ENCODE measurements around the gene ZER1. TPM values are rescaled to one million over a fixed set of nuclear protein-coding genes. Genes with fewer than 3 reads are reported as not detected.

ZER1 gene
- total RNA-seq, 1 experiment from 2014 or later, result 28.6 TPM

DNA sequence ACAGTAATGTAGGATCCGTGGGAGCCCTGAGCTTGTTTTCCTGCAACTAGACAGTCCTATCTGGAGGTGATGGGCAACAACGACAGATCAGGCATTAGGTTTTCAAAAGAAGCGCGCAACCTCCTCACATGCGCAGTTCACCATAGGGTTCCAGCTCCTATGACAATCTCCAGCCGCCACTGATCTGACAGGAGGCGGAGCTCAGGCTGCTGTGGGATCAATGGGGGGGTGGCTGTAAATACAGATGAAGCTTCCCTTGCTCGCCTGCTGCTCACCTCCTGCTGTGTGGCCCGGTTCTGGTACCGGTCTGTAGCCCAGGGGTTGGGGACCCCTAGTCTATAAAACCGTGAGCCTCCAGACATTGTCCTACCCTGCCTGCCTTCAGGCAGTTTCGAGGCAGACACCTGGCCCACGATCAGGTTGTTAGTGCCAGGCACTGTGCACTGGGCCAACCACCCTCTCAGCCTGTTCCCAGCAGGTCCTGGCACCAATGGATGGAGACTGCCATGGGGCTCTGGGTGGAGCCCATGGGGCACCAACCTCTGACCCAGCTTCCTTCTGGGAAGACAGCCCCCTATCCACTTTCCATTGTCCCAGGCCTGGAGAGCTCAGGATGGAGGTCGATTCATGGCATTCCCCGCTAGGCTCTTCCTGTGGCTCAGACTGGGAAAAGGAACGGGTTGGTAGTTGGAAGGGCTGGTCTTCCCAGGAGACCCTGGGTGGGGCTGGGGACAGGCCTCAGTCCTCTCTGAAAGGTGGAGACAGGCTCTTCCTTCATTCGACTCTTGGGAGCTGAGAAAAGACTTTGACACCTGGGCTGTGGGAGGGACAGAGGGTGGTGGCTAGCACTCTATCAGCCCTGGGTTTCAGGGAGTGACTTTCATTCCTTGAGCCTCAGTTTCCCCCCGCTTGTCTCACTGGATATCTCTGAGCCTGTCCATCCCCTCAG lies 48.3 kb upstream of the ZER1 start:
- CTCF ChIA-PET, result interaction anchor here (0.7 to 2.2 kb wide), 2 partner anchors 10 to 117 kb away, joined by 3 to 42 read pairs; partner anchors contain the start of gene SPOUT1

DNA sequence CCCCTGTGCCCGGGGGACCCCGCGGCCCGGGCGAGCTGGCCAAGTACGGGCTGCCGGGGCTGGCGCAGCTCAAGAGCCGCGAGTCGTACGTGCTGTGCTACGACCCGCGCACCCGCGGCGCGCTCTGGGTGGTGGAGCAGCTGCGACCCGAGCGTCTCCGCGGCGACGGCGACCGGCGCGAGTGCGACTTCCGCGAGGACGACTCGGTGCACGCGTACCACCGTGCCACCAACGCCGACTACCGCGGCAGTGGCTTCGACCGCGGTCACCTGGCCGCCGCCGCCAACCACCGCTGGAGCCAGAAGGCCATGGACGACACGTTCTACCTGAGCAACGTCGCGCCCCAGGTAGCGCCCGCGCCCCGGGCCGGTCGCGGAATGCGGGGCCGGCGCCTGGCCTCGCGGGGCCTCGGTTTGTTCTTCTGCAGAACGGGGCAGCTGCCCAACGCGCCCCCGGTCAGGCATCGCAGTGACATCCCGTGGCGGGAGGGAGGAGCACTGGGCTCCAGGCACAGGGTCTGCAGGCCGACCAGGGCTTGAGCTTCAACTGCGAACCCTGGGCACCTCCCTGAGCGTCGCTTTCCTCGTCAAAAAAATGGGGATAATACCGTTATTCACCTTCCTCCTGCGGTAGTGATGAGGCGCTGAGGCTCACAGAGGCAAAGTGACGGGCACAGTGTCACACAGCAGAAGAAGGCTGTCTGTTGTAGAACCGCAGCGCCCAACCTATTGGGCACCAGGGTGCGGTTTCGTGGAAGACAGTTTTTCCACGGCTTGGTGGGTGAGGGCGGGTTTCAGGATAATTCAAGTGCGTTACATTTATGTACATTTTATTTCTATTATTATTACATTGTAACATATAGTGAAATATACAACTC lies 47.4 kb upstream of the ZER1 start:
- intact Hi-C loops (cut with micrococcal nuclease; ENCODE audit: unreplicated experiment), result loop anchor here (2.0 to 5.0 kb wide), 4 partner anchors 48 to 94 kb away; partner anchors contain the start of genes KYAT1, LRRC8A, ZDHHC12 and ZER1
- Mint-ChIP-seq H3K4me3 (ENCODE audit: unreplicated experiment) (peak overlapping the region; percentile 77), H3K27me3 (ENCODE audit: insufficient read depth, unreplicated experiment) (no peaks in the 10 kb centered on the region), H3K9me3 (ENCODE audit: unreplicated experiment) (no peaks in the 10 kb centered on the region), H3K4me1 (ENCODE audit: low read depth, unreplicated experiment) (peaks cover 15% of the 10 kb centered on the region), H3K27ac (ENCODE audit: unreplicated experiment) (no peak overlapping the region), H3K36me3 (ENCODE audit: insufficient read depth, unreplicated experiment) (peaks cover 67% of the 10 kb centered on the region)
- Histone ChIP-seq H3K36me3 (ENCODE audit: control insufficient read depth, insufficient read depth, low read length) (peaks cover 1% of the 10 kb centered on the region; the same call in 1 of the 2 replicates), H3K27me3 (replicated peaks; ENCODE audit: control insufficient read depth, insufficient read depth, low read length) (no peaks in the 10 kb centered on the region), H3K4me1 (no peaks in the 10 kb centered on the region; the same call in none of the 2 replicates), H3K9me3 (no peaks in the 10 kb centered on the region), H3K4me3 (ENCODE audit: low read depth, low read length) (peak overlapping the region; percentile 95)
- ChIA-PET CTCF (interaction anchor here (0.5 to 2.2 kb wide), 24 partner anchors 10 to 807 kb away, joined by 3 to 42 read pairs (median 4); partner anchors contain the start of genes DOLPP1, KYAT1, LRRC8A and NTMT1), POLR2A (interaction anchor here (0.6 to 2.8 kb wide), 6 partner anchors 11 to 140 kb away, joined by 5 to 43 read pairs (median 8); partner anchors contain the start of genes SPOUT1 and ZDHHC12)
- BruUV-seq (replicated peaks), result TSS peak; percentile 47
- TF ChIP-seq, protein P1, sequence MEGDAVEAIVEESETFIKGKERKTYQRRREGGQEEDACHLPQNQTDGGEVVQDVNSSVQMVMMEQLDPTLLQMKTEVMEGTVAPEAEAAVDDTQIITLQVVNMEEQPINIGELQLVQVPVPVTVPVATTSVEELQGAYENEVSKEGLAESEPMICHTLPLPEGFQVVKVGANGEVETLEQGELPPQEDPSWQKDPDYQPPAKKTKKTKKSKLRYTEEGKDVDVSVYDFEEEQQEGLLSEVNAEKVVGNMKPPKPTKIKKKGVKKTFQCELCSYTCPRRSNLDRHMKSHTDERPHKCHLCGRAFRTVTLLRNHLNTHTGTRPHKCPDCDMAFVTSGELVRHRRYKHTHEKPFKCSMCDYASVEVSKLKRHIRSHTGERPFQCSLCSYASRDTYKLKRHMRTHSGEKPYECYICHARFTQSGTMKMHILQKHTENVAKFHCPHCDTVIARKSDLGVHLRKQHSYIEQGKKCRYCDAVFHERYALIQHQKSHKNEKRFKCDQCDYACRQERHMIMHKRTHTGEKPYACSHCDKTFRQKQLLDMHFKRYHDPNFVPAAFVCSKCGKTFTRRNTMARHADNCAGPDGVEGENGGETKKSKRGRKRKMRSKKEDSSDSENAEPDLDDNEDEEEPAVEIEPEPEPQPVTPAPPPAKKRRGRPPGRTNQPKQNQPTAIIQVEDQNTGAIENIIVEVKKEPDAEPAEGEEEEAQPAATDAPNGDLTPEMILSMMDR (IDR thresholded peaks at IDR 0.05; ENCODE audit: insufficient read depth in 1 of 2, low read depth in 1 of 2, low read length in 1 of 2, severe bottlenecking in 1 of 2, unreplicated experiment in 1 of 2), result no peak
- DNase-seq, result peak in 1 of 2 experiments; percentile 61

More for the DNA sequence above, 48.3 kb upstream of the ZER1 start:
- H3K9me3 Mint-ChIP-seq (ENCODE audit: unreplicated experiment), result no peaks in the 10 kb centered on the region
- POLR2A ChIA-PET, result interaction anchor here (0.6 to 2.8 kb wide), 2 partner anchors 10 to 128 kb away, joined by 3 to 43 read pairs; partner anchors contain the start of gene SPOUT1
- H3K36me3 Mint-ChIP-seq (ENCODE audit: insufficient read depth, unreplicated experiment), result peaks cover 72% of the 10 kb centered on the region
- peak overlapping the region; percentile 77 for H3K4me3 Mint-ChIP-seq (ENCODE audit: unreplicated experiment)
- no peak overlapping the region for H3K27ac Mint-ChIP-seq (ENCODE audit: unreplicated experiment)
- no TSS peak for BruUV-seq (replicated peaks)
- TF ChIP-seq, protein P1 (IDR thresholded peaks at IDR 0.05; ENCODE audit: insufficient read depth in 1 of 2, low read depth in 1 of 2, low read length in 1 of 2, severe bottlenecking in 1 of 2, unreplicated experiment in 1 of 2), result no peak
- no peaks in the 10 kb centered on the region for H3K27me3 Mint-ChIP-seq (ENCODE audit: insufficient read depth, unreplicated experiment)
- Histone ChIP-seq H3K4me3 (ENCODE audit: low read depth, low read length) (peak overlapping the region; percentile 95), H3K36me3 (ENCODE audit: control insufficient read depth, insufficient read depth, low read length) (peaks cover 1% of the 10 kb centered on the region), H3K4me1 (no peaks in the 10 kb centered on the region; the same call in none of the 2 replicates), H3K27me3 (replicated peaks; ENCODE audit: control insufficient read depth, insufficient read depth, low read length) (no peaks in the 10 kb centered on the region), H3K9me3 (no peaks in the 10 kb centered on the region)
- intact Hi-C loops (cut with micrococcal nuclease; ENCODE audit: unreplicated experiment), result loop anchor here (2.0 to 5.0 kb wide), 4 partner anchors 49 to 95 kb away; partner anchors contain the start of genes KYAT1, LRRC8A, ZDHHC12 and ZER1
- H3K4me1 Mint-ChIP-seq (ENCODE audit: low read depth, unreplicated experiment), result peaks cover 15% of the 10 kb centered on the region
- DNase-seq, result no peak
